Mesodermal cell (in vitro differentiated cells): ENCODE measurements around the gene C10orf90.

Source experiments
- H3K27ac ChIP-seq: 2 replicates; pipeline ENCODE4 v1.7.0; 2013; ENCODE audit warnings: mild to moderate bottlenecking, low read depth, low read length, moderate library complexity; ENCODE audit not compliant: severe bottlenecking
- H3K36me3 ChIP-seq: 2 replicates; pipeline ENCODE4 v1.7.1; 2013; ENCODE audit warnings: mild to moderate bottlenecking, low read length, moderate library complexity; ENCODE audit not compliant: control insufficient read depth, insufficient read depth
- H3K4me1 ChIP-seq: one replicate; pipeline ENCODE4 v1.7.1; 2013; ENCODE audit warnings: mild to moderate bottlenecking, low read length; ENCODE audit not compliant: insufficient read depth, control insufficient read depth, poor library complexity, severe bottlenecking
- H3K4me3 ChIP-seq: 2 replicates; pipeline ENCODE4 v1.7.0; 2013; ENCODE audit warnings: low read length, control low read depth, mild to moderate bottlenecking; ENCODE audit not compliant: insufficient read depth, poor library complexity, severe bottlenecking; ENCODE audit errors: extremely low read depth
- H3K9me3 ChIP-seq: 2 replicates; pipeline ENCODE4 v1.7.1; 2013; ENCODE audit warnings: mild to moderate bottlenecking, low read length, moderate library complexity; ENCODE audit not compliant: control insufficient read depth
- WGBS, 2 experiments: methylation state at CpG; one replicate each; pipeline ENCODE4 v1.1.5; 2013; ENCODE audit warnings: missing lambda C conversion rate in 2 of 2; ENCODE audit not compliant: insufficient coverage in 2 of 2; 5-methylcytosine and 5-hydroxymethylcytosine counted together

Gene C10orf90

GRCh38 chr10:126504761-126505112 is 165.8 kb downstream of the C10orf90 start:
- Histone ChIP-seq H3K27ac (no peak overlapping the region), H3K36me3 (no peaks in the 10 kb centered on the region), H3K9me3 (no peaks in the 10 kb centered on the region), H3K4me3 (no peak overlapping the region), H3K4me1 (no peaks in the 10 kb centered on the region)
- WGBS, 2 experiments = 92 to 96% methylated on average over 13 to 14 of the region's 16 CpGs

- H3K36me3 ChIP-seq = no peaks in the 10 kb centered on the region
- no peaks in the 10 kb centered on the region for H3K9me3 ChIP-seq
- no peaks in the 10 kb centered on the region for H3K4me1 ChIP-seq
- H3K27ac ChIP-seq = no peak overlapping the region
- 69 to 78% methylated on average over 18 to 23 of the region's 23 CpGs for WGBS, 2 experiments
- H3K4me3 ChIP-seq = no peak overlapping the region
These were observed 166.3 kb downstream of the C10orf90 start for GRCh38 chr10:126504063-126504760.

- Histone ChIP-seq H3K4me3 (no peak overlapping the region), H3K9me3 (no peaks in the 10 kb centered on the region), H3K4me1 (no peaks in the 10 kb centered on the region), H3K36me3 (no peaks in the 10 kb centered on the region), H3K27ac (no peak overlapping the region)
- WGBS, 2 experiments = 94 to 100% methylated on average over 6 to 7 of the region's 12 CpGs
These were observed 167.0 kb downstream of the C10orf90 start for GRCh38 chr10:126503392-126504062.

GRCh38 chr10:126502441-126502840 is 168.1 kb downstream of the C10orf90 start:
- H3K27ac ChIP-seq = no peak overlapping the region
- H3K4me3 ChIP-seq = no peak overlapping the region
- H3K4me1 ChIP-seq = no peaks in the 10 kb centered on the region
- WGBS, 2 experiments = 100% methylated on average over 1 of the region's 1 CpG
- H3K9me3 ChIP-seq = no peaks in the 10 kb centered on the region
- H3K36me3 ChIP-seq = no peaks in the 10 kb centered on the region

DNA sequence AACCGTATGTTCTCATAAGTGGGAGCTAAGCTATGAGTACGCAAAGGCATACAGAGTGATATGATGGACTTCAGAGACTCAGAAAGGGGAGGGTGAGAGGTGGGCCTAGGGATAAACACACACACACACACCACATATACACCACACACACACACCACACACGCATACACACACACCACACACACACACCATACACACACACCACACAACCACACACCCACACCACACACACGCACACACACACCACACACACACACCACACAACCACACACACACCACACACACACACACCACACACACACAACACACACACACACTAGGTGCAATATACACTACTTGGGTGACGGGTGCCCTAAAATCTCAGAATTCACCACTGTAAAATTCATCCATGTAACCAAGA is 168.7 kb downstream of the C10orf90 start:
- H3K36me3 ChIP-seq = no peaks in the 10 kb centered on the region
- no peak overlapping the region for H3K4me3 ChIP-seq
- WGBS, 2 experiments = 98% methylated on average over 3 of the region's 5 CpGs; no CpG with 5 or more reads in 1 of the 2 experiments
- no peak overlapping the region for H3K27ac ChIP-seq
- no peaks in the 10 kb centered on the region for H3K9me3 ChIP-seq
- H3K4me1 ChIP-seq = no peaks in the 10 kb centered on the region

GRCh38 chr10:126500866-126501265 is 169.6 kb downstream of the C10orf90 start:
- 84 to 89% methylated on average over 2 to 3 of the region's 3 CpGs for WGBS, 2 experiments
- Histone ChIP-seq H3K36me3 (no peaks in the 10 kb centered on the region), H3K4me3 (no peak overlapping the region), H3K27ac (no peak overlapping the region), H3K4me1 (no peaks in the 10 kb centered on the region), H3K9me3 (no peaks in the 10 kb centered on the region)

GRCh38 chr10:126500185-126500584 is 170.3 kb downstream of the C10orf90 start:
- WGBS, 2 experiments = 86 to 88% methylated on average over 3 of the region's 4 CpGs
- Histone ChIP-seq H3K36me3 (no peaks in the 10 kb centered on the region), H3K27ac (no peak overlapping the region), H3K9me3 (no peaks in the 10 kb centered on the region), H3K4me1 (no peaks in the 10 kb centered on the region), H3K4me3 (no peak overlapping the region)

- WGBS, 2 experiments = 100% methylated on average over 1 to 2 of the region's 6 CpGs
These were observed 170.7 kb downstream of the C10orf90 start for GRCh38 chr10:126499744-126500143.

DNA sequence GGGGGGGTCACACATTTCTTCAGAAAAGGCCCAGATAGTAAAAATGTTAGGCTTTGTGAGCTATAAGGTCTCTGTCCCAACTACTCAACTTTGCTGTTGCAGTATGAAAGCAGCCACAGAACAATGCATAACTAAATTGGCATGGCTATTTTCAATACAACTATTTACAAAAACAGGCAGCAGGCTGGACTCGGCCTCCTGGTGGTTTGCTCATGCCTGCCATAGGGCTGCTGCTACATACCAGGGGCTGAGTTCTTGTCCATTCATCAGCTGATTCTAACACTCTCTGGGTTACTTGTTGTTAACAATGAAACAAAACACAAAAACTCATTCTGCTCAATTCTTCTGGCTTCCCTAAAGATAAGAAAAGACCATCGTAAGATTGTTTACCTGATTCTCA is 172.8 kb downstream of the C10orf90 start:
- Histone ChIP-seq H3K4me1 (no peaks in the 10 kb centered on the region), H3K27ac (no peak overlapping the region)
- WGBS, 2 experiments = 93 to 100% methylated on average over 1 of the region's 2 CpGs

More at GRCh38 chr10:126499744-126500143, 170.7 kb downstream of the C10orf90 start:
- no peaks in the 10 kb centered on the region for H3K4me1 ChIP-seq
- H3K4me3 ChIP-seq = no peak overlapping the region
- H3K9me3 ChIP-seq = no peaks in the 10 kb centered on the region
- H3K27ac ChIP-seq = no peak overlapping the region
- no peaks in the 10 kb centered on the region for H3K36me3 ChIP-seq

DNA sequence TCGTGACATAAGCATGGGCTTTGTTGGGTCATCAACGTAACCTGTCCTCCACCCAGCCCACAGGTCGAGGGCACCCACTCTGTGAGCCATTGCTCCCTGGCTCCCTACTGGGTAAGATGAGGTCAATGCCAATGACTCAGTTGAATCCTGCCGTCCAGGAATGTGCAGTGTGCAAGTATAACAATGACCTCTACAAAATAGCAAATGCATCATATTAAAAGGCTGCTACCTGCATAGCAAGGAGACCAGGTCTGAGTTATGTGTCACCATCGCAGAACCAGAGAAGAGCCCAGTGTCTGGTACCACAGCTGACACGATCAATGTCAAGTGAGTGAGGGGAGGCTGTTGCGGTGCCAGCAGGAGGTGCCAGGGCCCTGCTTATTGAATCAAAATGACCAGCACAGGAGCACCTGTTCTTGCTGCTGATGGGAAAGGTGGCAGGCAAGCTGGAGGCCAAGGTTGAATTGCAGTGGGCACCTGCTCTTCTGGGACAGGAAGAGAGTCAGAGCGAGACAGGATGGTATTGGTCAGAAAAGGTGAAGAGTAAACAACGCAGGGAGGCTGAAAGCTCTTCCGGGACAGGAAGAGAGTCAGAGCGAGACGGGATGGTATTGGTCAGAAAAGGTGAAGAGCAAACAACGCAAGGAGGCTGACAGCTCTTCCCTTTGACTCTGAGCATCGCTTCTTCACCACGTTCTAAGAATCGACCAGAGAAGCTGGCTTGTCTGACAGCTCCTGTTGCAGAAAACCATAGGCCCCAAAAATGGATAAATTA is 173.5 kb downstream of the C10orf90 start:
- no peak overlapping the region for H3K4me3 ChIP-seq
- no peak overlapping the region for H3K27ac ChIP-seq
- H3K4me1 ChIP-seq = no peaks in the 10 kb centered on the region
- 91 to 93% methylated on average over 15 of the region's 16 CpGs for WGBS, 2 experiments
- no peaks in the 10 kb centered on the region for H3K9me3 ChIP-seq
- no peaks in the 10 kb centered on the region for H3K36me3 ChIP-seq

More for the DNA sequence above, 172.8 kb downstream of the C10orf90 start:
- Histone ChIP-seq H3K9me3 (no peaks in the 10 kb centered on the region), H3K36me3 (no peaks in the 10 kb centered on the region), H3K4me3 (no peak overlapping the region)
